NCI-H2171 treated with DMSO at 0.1 percent for 48 hours (cell line): Measurements from ENCODE around the gene KCTD14.
"Not testable (repeated sequence)": the region's sequence is repeated elsewhere in the genome, so short reads cannot be mapped to it uniquely, and the experiment has no call there.

Source experiments
- DNase-seq: peaks from one replicate; lab custom pipeline; 2025; lab: John Stamatoyannopoulos, UW

KCTD14 gene

GRCh38 chr11:78022397-78023396, at the start of gene KCTD14:
KCTD14 (minus strand) TSS chr11:78023276; CDS start chr11:78023249, 27 bp downstream.
- DNase-seq, result no peak

- DNase-seq, result no peak
Observed at GRCh38 chr11:78072455-78072854, 49.4 kb upstream of the KCTD14 start.

DNA sequence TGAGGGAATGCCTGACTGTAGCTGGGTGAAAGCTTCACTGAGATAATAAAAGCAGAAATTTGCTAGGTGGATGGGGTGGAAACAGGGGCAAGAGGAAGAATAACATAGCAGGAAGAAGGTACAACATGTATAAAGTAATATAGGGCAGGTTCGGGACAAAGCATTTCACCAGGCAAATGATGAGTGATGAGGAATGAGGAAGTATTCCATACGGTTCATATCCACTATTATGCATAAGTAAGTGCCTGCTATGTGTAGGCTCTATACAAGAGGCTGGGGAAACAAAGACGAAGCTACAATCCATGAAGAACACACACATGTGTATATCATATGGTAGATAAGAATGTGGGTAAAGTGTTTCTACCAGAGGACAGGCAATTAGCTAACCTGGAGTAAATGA, 48.6 kb upstream of the KCTD14 start:
- DNase-seq, result no peak

- no peak for DNase-seq
Observed at GRCh38 chr11:78070621-78071020, 47.5 kb upstream of the KCTD14 start.

- peak; percentile 43 for DNase-seq
Observed at GRCh38 chr11:78069465-78069864, 46.4 kb upstream of the KCTD14 start.

DNA sequence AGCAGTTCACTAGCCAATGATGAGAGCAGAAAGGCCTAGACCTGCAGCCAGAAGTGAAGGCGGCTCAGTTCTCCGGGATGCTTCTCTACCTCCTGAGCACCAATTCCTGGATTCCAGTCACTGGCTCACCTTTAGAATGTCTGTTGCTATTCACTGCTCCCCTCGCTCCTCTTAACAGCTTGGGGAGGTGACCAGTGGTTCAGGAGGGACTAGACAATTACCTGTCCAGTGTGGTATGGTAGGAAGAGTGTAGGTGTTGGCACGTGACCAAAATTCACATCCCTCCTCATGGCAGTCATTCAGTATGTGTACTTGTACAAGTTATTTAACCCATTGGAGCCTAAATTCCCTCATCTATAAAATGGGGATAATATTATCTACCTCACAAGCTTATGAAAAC, 44.6 kb upstream of the KCTD14 start:
- DNase-seq, result no peak

DNA sequence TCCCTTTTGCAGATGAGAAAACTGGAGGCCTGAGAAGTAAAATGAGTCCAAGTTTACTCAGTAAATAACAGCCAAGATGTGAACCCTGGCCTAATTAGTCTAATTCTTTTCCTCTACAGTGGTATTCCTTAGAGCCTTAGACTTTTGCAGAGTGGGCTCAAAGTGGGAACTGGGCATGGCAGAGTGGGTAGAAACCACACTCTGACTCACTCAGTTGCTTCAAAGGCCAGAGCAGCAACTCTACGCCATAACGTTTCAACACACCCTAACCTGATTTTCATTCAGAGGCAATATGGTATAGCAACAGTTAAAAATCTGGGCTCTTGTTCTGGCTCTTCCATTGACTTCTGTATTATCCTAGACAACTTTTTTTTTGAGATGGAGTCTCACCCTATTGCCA, 43.4 kb upstream of the KCTD14 start:
- no peak for DNase-seq

- no peak for DNase-seq
Observed at GRCh38 chr11:78065203-78065602, 42.1 kb upstream of the KCTD14 start.

- no peak for DNase-seq
Observed at GRCh38 chr11:78063440-78064181, 40.5 kb upstream of the KCTD14 start, which contains the start of gene THRSP. THRSP (plus strand) TSS chr11:78063861; CDS start chr11:78063882, 21 bp downstream.

DNA sequence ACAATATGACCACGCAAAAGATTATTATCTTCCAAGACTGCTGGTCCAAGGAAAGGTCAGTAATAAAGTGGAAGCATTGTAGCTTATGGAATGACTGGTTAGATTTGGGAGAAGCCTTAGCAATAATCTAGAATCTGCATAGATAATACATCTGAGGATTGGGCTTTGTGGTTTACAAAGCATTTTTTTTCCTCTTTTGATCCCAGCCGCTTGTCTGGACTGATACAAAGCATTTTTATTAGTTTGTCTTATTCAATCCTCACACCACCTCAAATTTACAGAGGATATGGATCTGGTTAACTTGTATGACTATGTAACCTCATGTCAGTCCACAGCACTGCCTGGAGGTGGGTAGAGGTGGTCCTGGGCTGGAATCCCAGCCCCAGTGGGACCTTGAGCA, 39.6 kb upstream of the KCTD14 start:
- no peak for DNase-seq

- no peak for DNase-seq
Observed at GRCh38 chr11:78061921-78062311, 38.8 kb upstream of the KCTD14 start.

DNA sequence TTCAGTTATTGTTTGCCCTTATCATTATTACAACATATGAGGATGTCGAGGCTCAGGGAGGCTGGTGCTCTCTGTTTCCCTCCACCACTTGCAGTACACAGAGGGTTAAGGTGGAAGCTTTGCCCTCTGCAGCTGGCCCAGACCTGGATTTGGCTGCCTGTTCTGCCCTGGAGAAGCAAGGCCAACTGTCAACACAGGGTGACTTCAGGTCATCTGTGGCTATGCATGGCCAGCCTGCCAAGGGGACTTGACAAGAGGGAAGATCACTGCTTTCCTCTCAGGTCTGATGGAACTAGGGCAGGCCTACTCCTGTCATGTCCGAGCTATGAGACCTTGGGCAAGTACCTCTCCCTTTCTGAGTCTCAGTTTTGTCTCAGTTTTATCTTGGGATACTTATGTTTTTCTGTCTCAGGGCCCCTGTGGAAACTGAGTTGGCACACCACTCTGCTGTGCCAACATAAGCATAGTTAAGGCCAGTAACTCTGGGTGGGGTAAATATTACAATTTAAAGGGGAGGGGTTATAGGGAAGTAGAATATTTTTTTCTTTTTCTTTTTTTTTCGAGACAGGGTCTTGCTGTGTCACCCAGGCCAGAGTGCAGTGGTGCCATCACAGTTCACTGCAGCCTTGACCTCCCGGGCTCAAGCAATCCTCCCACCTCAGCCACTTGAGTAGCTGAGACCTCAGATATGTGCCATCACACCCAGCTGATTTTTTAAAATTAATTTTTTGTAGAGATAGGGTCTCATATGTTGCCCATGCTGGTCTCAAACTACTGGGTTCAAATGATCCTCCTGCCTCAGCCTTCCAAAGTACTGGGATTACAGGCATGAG, 38.2 kb upstream of the KCTD14 start:
- DNase-seq, result no peak

GRCh38 chr11:78060533-78060932, 37.5 kb upstream of the KCTD14 start:
- DNase-seq, result no peak

- DNase-seq, result not testable (repeated sequence)
Observed at GRCh38 chr11:78059749-78060328, 36.8 kb upstream of the KCTD14 start.

DNA sequence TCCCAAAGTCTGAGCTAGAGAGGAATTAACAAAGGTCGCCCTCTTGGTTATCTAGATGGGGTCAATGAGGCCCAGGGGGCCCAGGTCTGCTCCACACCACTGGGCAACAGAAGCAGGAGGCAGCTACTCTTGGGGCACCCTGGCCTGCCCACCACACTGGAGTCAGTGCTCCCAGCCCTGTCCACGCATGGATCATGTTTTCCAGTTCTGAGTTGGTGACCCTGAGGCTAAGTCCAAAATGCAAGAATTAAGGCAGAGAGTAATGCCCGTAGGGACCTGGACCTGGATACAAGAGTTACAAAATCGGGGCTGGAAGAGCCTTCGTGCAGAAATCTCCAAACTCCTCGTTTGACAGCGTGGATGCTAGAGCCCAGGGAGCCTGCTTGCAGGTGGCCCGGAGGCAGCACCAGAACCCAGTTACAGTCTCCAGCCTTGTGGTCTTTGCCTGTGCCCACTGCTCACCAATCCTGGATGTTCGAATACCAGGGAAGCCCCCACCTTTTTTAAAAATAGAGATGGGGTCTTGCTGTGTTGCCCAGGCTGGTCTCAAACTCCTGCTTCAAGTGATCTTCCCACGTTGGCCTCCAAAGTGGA, 34.5 kb upstream of the KCTD14 start:
- no peak for DNase-seq

GRCh38 chr11:78056093-78056492, 33.0 kb upstream of the KCTD14 start:
- no peak for DNase-seq

DNA sequence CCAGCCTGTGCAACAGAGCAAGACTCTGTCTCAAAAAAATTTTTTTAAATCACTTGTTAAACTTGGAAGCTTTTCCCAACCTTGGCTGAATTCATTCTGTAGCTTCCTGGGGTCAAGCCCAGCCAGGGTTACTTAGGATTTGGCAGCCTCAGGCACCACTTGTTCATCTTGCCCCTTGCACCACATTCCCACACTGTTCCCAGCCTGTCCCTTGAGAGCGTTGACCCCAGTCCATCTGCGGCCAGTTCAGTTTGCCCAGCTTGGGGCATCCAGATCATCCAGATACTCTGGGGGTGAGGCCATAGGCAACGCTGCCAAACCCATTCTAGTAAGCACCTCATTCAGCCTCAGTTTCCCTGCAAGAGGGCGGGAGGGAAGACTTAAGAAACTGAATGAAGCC, 31.9 kb upstream of the KCTD14 start:
- no peak for DNase-seq

- no peak for DNase-seq
Observed at GRCh38 chr11:78050964-78051831, 28.1 kb upstream of the KCTD14 start.

GRCh38 chr11:78049348-78049747, 26.3 kb upstream of the KCTD14 start:
- DNase-seq, result no peak

GRCh38 chr11:78048561-78048960, 25.5 kb upstream of the KCTD14 start:
- peak; percentile 34 for DNase-seq
